Measurements from ENCODE around the gene GRIK4. TPM values are rescaled to one million over a fixed set of nuclear protein-coding genes. Genes with fewer than 3 reads are reported as not detected.
A peak's percentile ranks its signal among the peaks of the same experiment; 100 is the strongest.

GRIK4 gene
- total and polyA plus RNA-seq, 2 of the 4 experiments (the other 2 are of a cell fraction) = 0.18 to 0.38 TPM

GRCh38 chr11:120467627-120468026 lies 43.9 kb upstream of the GRIK4 start:
- Histone ChIP-seq H3K79me1 (ENCODE audit: low read depth in 1 of 2, low read length in 2 of 2) (peaks cover 0 to 7% of the 10 kb centered on the region in 2 experiments; a peak in 2 of 4 replicates), H3K4ac (ENCODE audit: low read depth, low read length) (no peak overlapping the region), H2AFZ (replicated peaks; ENCODE audit: low read length, poor library complexity) (no peak overlapping the region), H4K20me1 (ENCODE audit: insufficient read depth, low read length) (no peaks in the 10 kb centered on the region), H2BK120ac (ENCODE audit: low read depth, low read length) (no peak overlapping the region), H3K4me2 (ENCODE audit: low read depth, low read length) (no peak overlapping the region), H3K9me1 (ENCODE audit: insufficient read depth, low read length) (no peaks in the 10 kb centered on the region), H3K4me1 (ENCODE audit: control insufficient read depth, insufficient read depth, low read length) (peaks cover 4% of the 10 kb centered on the region; the same call in 1 of the 2 replicates), H3K27me3 (ENCODE audit: control insufficient read depth, insufficient read depth, low read length) (no peaks in the 10 kb centered on the region), H2BK20ac (ENCODE audit: low read depth, low read length) (no peak overlapping the region), H3K14ac (replicated peaks; ENCODE audit: low read depth, low read length) (no peak overlapping the region), H2BK15ac (ENCODE audit: low read depth, low read length) (no peak overlapping the region), H3K23ac (ENCODE audit: low read depth, low read length) (no peak overlapping the region), H3K4me3 (ENCODE audit: insufficient read depth, low read depth, low read length) (no peak overlapping the region), H4K8ac (ENCODE audit: low read depth in 2 of 2, low read length in 2 of 2) (no peak overlapping the region), H3K9me3 (ENCODE audit: control insufficient read depth, insufficient read depth, low read length) (no peaks in the 10 kb centered on the region), H4K5ac (ENCODE audit: low read depth, low read length) (no peak overlapping the region), H3K9ac (ENCODE audit: low read depth, low read length) (no peak overlapping the region), H2AK5ac (ENCODE audit: low read depth, low read length) (no peak overlapping the region), H3K27ac (ENCODE audit: insufficient read depth, low read length) (no peak overlapping the region), H3K36me3 (ENCODE audit: control insufficient read depth, insufficient read depth, low read length) (peaks cover 34% of the 10 kb centered on the region), H3K56ac (ENCODE audit: extremely low read depth, insufficient read depth, low read length) (no peak overlapping the region), H4K91ac (ENCODE audit: insufficient read depth, low read depth, low read length) (no peak overlapping the region), H3K18ac (ENCODE audit: low read depth, low read length) (no peak overlapping the region), H2AK9ac (replicated peaks; ENCODE audit: low read depth, low read length, poor library complexity) (no peak overlapping the region), H2BK5ac (ENCODE audit: low read depth, low read length, poor library complexity, severe bottlenecking) (no peak overlapping the region)
- WGBS, 2 experiments (ENCODE audit: extremely low coverage in 2 of 2, insufficient read length in 1 of 2) = no CpG with 5 or more reads among the region's 6 CpGs
- DNase-seq (peak; percentile 48), ATAC-seq (ENCODE audit: low read depth) (no peak)
- no TSS peak for BruUV-seq (replicated peaks)
- POLR2A ChIA-PET (ENCODE audit: unreplicated experiment) = interaction anchor here (0.6 kb wide), 1 partner anchor 834 kb away, joined by 4 read pairs; no protein-coding TSS in a partner anchor
- TF ChIP-seq MAZ (IDR thresholded peaks at IDR 0.05; ENCODE audit: borderline replicate concordance, low read depth, low read length) = no peak
- TF ChIP-seq NFE2L2 (IDR thresholded peaks at IDR 0.05; ENCODE audit: low read depth, low read length) = no peak
- no peak for TF ChIP-seq RFX5 (IDR thresholded peaks at IDR 0.05; ENCODE audit: low read depth, low read length)
- TF ChIP-seq ELK1 (IDR thresholded peaks at IDR 0.05; ENCODE audit: borderline replicate concordance, low read depth, low read length) = no peak
- TF ChIP-seq POLR2A (IDR thresholded peaks at IDR 0.05; ENCODE audit: low read depth, low read length) = no peak
- no peak for TF ChIP-seq MAFK (IDR thresholded peaks at IDR 0.05; ENCODE audit: low read depth, low read length)
- TF ChIP-seq BHLHE40 (IDR thresholded peaks at IDR 0.05; ENCODE audit: low read depth, low read length) = no peak
- no peak for TF ChIP-seq RAD21 (IDR thresholded peaks at IDR 0.05; ENCODE audit: low read length)
- TF ChIP-seq CHD1 (IDR thresholded peaks at IDR 0.05; ENCODE audit: low read depth, low read length) = no peak
- no peak for TF ChIP-seq CEBPB (IDR thresholded peaks at IDR 0.05; ENCODE audit: low read depth, low read length)
- TF ChIP-seq RCOR1 (IDR thresholded peaks at IDR 0.05; ENCODE audit: insufficient replicate concordance, low read length) = no peak
- TF ChIP-seq MXI1 (IDR thresholded peaks at IDR 0.05; ENCODE audit: borderline replicate concordance, low read depth, low read length) = no peak
- no peak for TF ChIP-seq CTCF (conservative IDR thresholded peaks at IDR 0.05; ENCODE audit: low read depth, low read length)
- no peak for TF ChIP-seq FOS (IDR thresholded peaks at IDR 0.05; ENCODE audit: low read depth, low read length)
- TF ChIP-seq USF2 (IDR thresholded peaks at IDR 0.05; ENCODE audit: low read depth, low read length) = no peak
- no peak for TF ChIP-seq SMC3 (IDR thresholded peaks at IDR 0.05; ENCODE audit: low read depth, low read length)
- dilution Hi-C loops (cut with HindIII; ENCODE audit: low sequenced_read_pairs, unreplicated experiment) = no loop called here
- in situ Hi-C loops (cut with MboI; ENCODE audit: low sequenced_read_pairs) = no loop called here
- CTCF ChIA-PET = no interaction called here
- intact Hi-C loops (cut with micrococcal nuclease) = no loop called here
